DOHH2 (cell line): ENCODE results near the gene ZNF747.

Experiments
- H3F3A ChIP-seq: fragments of 200-600 bp; sonication (generic), shearing (Covaris generic); 2 replicates; pipeline ENCODE4 v1.6.0; 2016; ENCODE audit warnings: antibody characterized with exemption, mild to moderate bottlenecking; ENCODE audit not compliant: control insufficient read depth, insufficient read depth
- H3K27ac ChIP-seq: fragments of 200-600 bp; sonication (generic); 2 replicates; pipeline ENCODE4 v1.5.1; 2014; ENCODE audit warnings: low read depth, mild to moderate bottlenecking, low read length, moderate library complexity
- H3K27me3 ChIP-seq: fragments of 200-600 bp; sonication (generic); 2 replicates; pipeline ENCODE4 v1.6.1; 2014; ENCODE audit warnings: mild to moderate bottlenecking, low read length, mixed read lengths; ENCODE audit not compliant: control insufficient read depth
- H3K36me3 ChIP-seq: fragments of 200-600 bp; sonication (generic); 2 replicates; pipeline ENCODE4 v1.6.1; 2014; ENCODE audit warnings: mild to moderate bottlenecking, low read length, moderate library complexity, mixed read lengths; ENCODE audit not compliant: control insufficient read depth
- H3K4me1 ChIP-seq: fragments of 200-600 bp; sonication (generic); 2 replicates; pipeline ENCODE4 v1.6.1; 2014; ENCODE audit warnings: mild to moderate bottlenecking, low read length, mixed read lengths; ENCODE audit not compliant: control insufficient read depth
- H3K4me2 ChIP-seq: fragments of 200-600 bp; sonication (generic); 2 replicates; pipeline ENCODE4 v1.6.0; 2014; ENCODE audit warnings: mild to moderate bottlenecking, low read length, moderate library complexity
- H3K4me3 ChIP-seq: fragments of 200-600 bp; sonication (generic); 2 replicates; pipeline ENCODE4 v1.5.1; 2014; ENCODE audit warnings: mild to moderate bottlenecking, low read length, mixed read lengths
- H3K79me2 ChIP-seq: fragments of 200-600 bp; sonication (generic); 2 replicates; pipeline ENCODE4 v1.6.1; 2014; ENCODE audit warnings: mild to moderate bottlenecking, low read length, mixed read lengths; ENCODE audit not compliant: control insufficient read depth
- H3K9me2 ChIP-seq: fragments of 200-600 bp; sonication (generic); replicated peaks from 2 replicates; pipeline ENCODE4 v1.6.1; 2014; ENCODE audit warnings: mild to moderate bottlenecking, low read length, mixed read lengths; ENCODE audit not compliant: control insufficient read depth
- H3K9me3 ChIP-seq: fragments of 200-600 bp; sonication (generic); 2 replicates; pipeline ENCODE4 v1.6.1; 2014; ENCODE audit warnings: antibody characterized with exemption, low read length, mixed read lengths; ENCODE audit not compliant: control insufficient read depth, insufficient read depth
- H4K20me1 ChIP-seq: fragments of 200-600 bp; sonication (generic); 2 replicates; pipeline ENCODE4 v1.6.0; 2014; ENCODE audit warnings: low read depth, mild to moderate bottlenecking, antibody characterized with exemption, low read length, moderate library complexity; ENCODE audit not compliant: control insufficient read depth, insufficient read depth
- CTCF ChIP-seq: fragments of 200-600 bp; sonication (generic); IDR thresholded peaks from one replicate; pipeline ENCODE4 v1.5.1; 2014; ENCODE audit warnings: antibody characterized with exemption, mild to moderate bottlenecking, low read depth, low read length; ENCODE audit not compliant: poor library complexity, severe bottlenecking
- EZH2phosphoT487 ChIP-seq: fragments of 200-600 bp; sonication (generic); IDR thresholded peaks from 2 replicates; pipeline ENCODE4 v1.6.1; 2017; ENCODE audit warnings: borderline replicate concordance, mild to moderate bottlenecking, antibody characterized with exemption, low read length, moderate library complexity, mixed read lengths

The ZNF747 gene

GRCh38 chr16:30527635-30528178, 7.0 kb downstream of the ZNF747 start:
- H3K9me2 ChIP-seq, result no peaks in the 10 kb centered on the region
- H4K20me1 ChIP-seq, result no peaks in the 10 kb centered on the region
- H3K4me3 ChIP-seq, result peak overlapping the region; percentile 70
- H3K4me1 ChIP-seq, result peaks cover 26% of the 10 kb centered on the region
- H3K27me3 ChIP-seq, result no peaks in the 10 kb centered on the region
- H3F3A ChIP-seq, result peaks cover 19% of the 10 kb centered on the region
- H3K79me2 ChIP-seq, result peaks cover 6% of the 10 kb centered on the region
- H3K4me2 ChIP-seq, result peak overlapping the region; percentile 88
- peak overlapping the region; percentile 82 for H3K27ac ChIP-seq
- peaks cover 22% of the 10 kb centered on the region for H3K36me3 ChIP-seq
- H3K9me3 ChIP-seq, result no peaks in the 10 kb centered on the region
- no peak for TF ChIP-seq CTCF
- TF ChIP-seq EZH2phosphoT487, result no peak

GRCh38 chr16:30526823-30527634, 7.6 kb downstream of the ZNF747 start:
- Histone ChIP-seq H3K9me2 (no peaks in the 10 kb centered on the region), H3K27me3 (no peaks in the 10 kb centered on the region), H3K9me3 (no peaks in the 10 kb centered on the region), H3K79me2 (peaks cover 4% of the 10 kb centered on the region; the same call in 1 of the 2 replicates), H3K4me2 (peak overlapping the region; percentile 88), H3K4me1 (peaks cover 26% of the 10 kb centered on the region), H3K27ac (peak overlapping the region; percentile 82), H3K4me3 (peak overlapping the region; percentile 70), H3K36me3 (peaks cover 19% of the 10 kb centered on the region), H3F3A (peaks cover 25% of the 10 kb centered on the region), H4K20me1 (no peaks in the 10 kb centered on the region)
- TF ChIP-seq CTCF, result peak; percentile 41
- TF ChIP-seq EZH2phosphoT487, result no peak

- H3K9me2 ChIP-seq, result no peaks in the 10 kb centered on the region
- peak within 1 kb of the TSS; percentile 88 for H3K4me2 ChIP-seq
- H3K4me1 ChIP-seq, result peaks cover 26% of the 10 kb centered on the region
- H4K20me1 ChIP-seq, result no peaks in the 10 kb centered on the region
- H3K27ac ChIP-seq, result peak within 1 kb of the TSS; percentile 82
- peaks cover 4% of the 10 kb centered on the region; the same call in 1 of the 2 replicates for H3K79me2 ChIP-seq
- TF ChIP-seq EZH2phosphoT487 (no peak), CTCF (no peak)
- H3F3A ChIP-seq, result peaks cover 27% of the 10 kb centered on the region
- H3K36me3 ChIP-seq, result peaks cover 20% of the 10 kb centered on the region
- H3K4me3 ChIP-seq, result peak within 1 kb of the TSS; percentile 70
- H3K27me3 ChIP-seq, result no peaks in the 10 kb centered on the region
- H3K9me3 ChIP-seq, result no peaks in the 10 kb centered on the region
Observed at GRCh38 chr16:30526137-30526822, 8.4 kb downstream of the ZNF747 start, which contains the start of gene ZNF768. Gene ZNF768 (minus strand): TSS chr16:30526566. CDS start chr16:30526413, 153 bp downstream.
